Activated T-cell treated with anti-CD3 and anti-CD28 coated beads, Interleukin-2, amount 50 U/mL, for 1 hour (primary cell): Measurements from ENCODE around the gene ATP1B2.
A peak's percentile ranks its signal among the peaks of the same experiment; 100 is the strongest.

ENCODE experiments used
- DNase-seq: peaks from one replicate; pipeline ENCODE4 v3.0.0-alpha.2; 2020

ATP1B2 gene

GRCh38 chr17:7686222-7687071 is 35.7 kb downstream of the ATP1B2 start:
- DNase-seq: peak; percentile 78

DNA sequence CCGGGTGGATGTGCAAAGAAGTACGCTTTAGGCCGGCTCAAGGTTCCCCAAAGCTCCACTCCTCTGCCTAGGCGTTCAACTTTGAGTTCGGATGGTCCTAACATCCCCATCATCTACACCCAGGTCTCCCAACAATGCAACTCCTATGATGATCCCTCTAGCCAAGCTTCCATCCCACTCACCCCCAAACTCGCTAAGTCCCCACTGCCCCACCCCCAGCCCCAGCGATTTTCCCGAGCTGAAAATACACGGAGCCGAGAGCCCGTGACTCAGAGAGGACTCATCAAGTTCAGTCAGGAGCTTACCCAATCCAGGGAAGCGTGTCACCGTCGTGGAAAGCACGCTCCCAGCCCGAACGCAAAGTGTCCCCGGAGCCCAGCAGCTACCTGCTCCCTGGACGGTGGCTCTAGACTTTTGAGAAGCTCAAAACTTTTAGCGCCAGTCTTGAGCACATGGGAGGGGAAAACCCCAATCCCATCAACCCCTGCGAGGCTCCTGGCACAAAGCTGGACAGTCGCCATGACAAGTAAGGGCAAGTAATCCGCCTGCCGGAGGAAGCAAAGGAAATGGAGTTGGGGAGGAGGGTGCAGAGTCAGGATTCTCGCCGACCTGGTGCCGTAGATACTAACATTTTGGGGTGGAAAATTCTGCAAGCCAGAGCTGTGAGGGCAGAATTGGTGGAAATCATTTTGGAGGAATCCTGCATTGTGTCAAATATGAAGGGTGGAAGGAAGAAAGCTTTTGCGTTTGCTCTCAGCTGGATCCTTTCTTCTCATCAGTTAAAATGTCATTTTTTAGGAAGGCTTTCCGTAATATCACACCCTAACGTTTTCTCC is 36.6 kb downstream of the ATP1B2 start, which contains the start of gene TP53:
TSS of gene TP53 (minus strand) at position 419 of the 836 bp plus-strand sequence. CDS start 10,896 bp downstream, outside the sequence.
- peak; percentile 81 for DNase-seq

- peak; percentile 96 for DNase-seq
These were observed 37.4 kb downstream of the ATP1B2 start, which contains the start of gene WRAP53 for GRCh38 chr17:7687908-7688807. Gene WRAP53, plus strand, starts transcription at chr17:7688477. Its CDS starts 172 bp downstream, at chr17:7688649.

DNA sequence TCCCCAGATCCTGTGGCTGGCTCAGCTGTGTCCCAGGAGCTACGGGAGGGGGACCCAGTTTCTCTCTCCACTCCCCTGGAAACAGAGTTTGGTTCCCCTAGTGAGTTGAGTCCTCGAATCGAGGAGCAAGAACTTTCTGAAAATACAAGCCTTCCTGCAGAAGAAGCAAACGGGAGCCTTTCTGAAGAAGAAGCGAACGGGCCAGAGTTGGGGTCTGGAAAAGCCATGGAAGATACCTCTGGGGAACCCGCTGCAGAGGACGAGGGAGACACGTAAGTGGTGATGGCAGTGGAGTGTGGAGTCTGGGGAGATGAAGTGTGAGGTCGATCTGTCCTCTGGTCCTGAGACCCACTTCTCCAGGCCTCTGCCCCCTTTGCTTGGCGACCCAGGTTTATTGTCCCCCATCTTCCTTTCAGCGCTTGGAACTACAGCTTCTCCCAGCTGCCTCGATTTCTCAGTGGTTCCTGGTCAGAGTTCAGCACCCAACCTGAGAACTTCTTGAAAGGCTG is 38.1 kb downstream of the ATP1B2 start:
- no peak for DNase-seq

- no peak for DNase-seq
These were observed 44.9 kb downstream of the ATP1B2 start for GRCh38 chr17:7695586-7695985.

DNA sequence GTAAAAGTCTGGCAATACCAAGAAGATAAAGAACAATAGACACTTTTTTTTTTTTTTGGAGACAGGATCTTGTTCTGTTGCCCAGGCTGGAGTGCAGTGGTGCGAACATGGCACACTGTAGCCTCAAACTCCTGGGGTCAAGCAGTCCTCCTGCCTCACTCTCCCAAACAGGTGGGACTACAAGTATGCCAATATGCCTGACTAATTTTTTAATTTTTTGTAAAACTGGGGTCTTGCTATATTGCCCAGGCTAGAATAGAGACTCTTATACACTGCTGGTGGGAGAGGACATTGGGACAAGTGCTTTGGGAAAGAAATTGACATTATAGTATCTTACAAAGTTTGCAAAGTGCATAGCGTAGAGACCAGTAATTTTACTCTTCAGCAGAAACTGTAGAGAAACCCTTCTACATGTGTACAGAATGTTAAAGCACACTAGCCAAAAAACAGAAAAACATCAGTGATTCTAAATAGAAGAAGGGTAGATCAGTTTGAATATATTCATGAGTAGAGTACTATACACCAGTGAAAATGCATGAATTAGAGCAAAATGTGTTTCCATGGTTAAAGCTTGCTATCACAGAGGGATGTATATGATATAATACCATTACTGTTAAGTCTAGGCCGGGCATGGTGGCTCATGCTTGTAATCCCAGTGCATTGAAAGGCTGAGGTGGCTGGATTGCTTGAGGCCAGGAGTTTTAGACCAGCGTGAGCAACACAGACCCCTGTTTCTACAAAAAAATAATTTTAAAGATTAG is 47.3 kb downstream of the ATP1B2 start:
- no peak for DNase-seq

DNA sequence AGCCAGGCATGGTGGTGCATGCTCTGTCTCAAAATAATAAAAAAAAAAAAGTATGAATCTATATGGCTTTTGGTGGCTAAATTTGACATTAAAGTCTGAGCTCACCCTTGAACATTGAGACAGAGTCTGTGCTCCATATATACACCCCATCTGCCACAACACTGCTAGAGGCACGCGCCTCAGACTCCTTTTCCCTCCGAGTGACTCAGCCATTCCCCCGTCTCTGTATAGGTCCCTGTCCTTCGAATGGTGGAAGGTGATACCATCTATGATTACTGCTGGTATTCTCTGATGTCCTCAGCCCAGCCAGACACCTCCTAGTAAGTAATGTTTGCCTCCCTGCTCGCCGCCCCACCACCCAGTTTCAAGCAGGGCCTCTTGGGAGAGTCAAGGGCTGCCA is 49.8 kb downstream of the ATP1B2 start:
- no peak for DNase-seq

DNA sequence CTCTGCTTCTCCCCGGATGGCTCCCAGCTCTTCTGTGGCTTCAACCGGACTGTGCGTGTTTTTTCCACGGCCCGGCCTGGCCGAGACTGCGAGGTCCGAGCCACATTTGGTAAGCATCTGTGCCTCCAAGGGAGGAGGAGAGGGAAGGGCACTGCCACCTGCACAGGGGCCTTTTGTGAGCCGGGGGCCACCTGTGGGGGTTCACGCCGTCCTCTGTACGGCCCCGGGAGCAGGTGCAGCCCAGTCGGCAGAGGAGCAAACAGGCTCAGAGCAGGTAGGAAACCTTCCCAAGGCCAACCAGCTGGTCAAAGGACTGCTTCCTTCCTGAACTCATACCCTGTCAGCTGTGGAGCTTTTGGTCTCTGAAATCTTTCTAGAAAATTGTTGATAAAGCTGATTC is 51.0 kb downstream of the ATP1B2 start:
- DNase-seq: no peak

DNA sequence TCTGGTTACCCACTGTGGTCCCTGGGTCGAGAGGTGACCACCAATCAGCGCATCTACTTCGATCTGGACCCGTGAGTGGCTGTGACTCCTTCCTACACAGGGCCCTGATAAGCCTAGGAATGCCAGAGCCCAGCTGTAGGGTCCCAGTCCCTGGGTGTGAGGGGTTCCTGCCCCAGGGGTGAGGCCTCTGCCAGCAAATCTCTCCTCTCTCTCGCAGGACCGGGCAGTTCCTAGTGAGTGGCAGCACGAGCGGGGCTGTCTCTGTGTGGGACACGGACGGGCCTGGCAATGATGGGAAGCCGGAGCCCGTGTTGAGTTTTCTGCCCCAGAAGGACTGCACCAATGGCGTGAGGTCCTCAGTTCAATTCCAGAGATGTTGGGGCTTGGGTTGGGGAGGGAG is 52.0 kb downstream of the ATP1B2 start:
- DNase-seq: no peak

GRCh38 chr17:7703584-7704479 is 53.1 kb downstream of the ATP1B2 start:
- DNase-seq: no peak

- no peak for DNase-seq
These were observed 54.0 kb downstream of the ATP1B2 start, which contains the start of gene EFNB3 for GRCh38 chr17:7704601-7705268. Gene EFNB3, plus strand, starts transcription at chr17:7705202. Its CDS starts 397 bp downstream, at chr17:7705599.

- DNase-seq: no peak
These were observed 54.8 kb downstream of the ATP1B2 start for GRCh38 chr17:7705269-7706255.

DNA sequence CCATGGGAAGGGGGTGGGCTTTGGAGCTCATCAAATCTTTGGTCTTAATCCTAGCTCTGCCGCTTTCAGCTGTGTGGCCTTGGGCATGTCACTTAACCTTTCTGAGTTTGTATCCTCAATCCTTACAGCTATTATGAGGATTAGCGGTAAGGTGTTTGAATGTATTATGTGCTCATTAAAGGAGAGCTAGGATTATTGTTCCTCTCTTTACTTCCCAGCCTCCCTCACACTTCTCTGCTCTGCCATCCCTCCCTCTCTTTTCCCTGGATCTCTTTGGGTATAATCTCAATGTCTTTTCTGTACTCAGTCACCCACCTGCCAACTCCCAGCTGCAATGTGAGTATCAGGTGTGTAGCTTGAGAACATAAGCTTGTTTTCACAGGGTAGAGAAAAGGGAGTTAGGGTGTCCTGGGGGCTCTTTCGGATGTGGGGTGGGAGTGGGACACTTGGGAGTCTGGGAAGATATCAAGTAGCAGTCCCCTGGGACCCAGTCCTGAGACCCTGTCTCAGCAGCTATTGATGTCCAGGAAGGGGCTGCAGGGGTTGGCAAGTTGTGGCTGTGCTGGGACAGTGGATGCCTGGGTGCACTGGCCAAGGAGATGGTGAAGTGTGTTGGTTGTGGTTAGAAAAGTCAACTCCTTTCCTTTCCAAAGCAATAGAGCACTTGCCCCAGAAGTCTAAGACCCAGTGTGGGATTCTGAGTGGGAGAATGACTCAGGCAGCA is 56.1 kb downstream of the ATP1B2 start:
- DNase-seq: no peak
